SK-N-SH treated with all-trans-retinoic acid at 6 μM for 48 hours (cell line): Measurements from ENCODE around the gene LYPD6B.

ENCODE experiments used
- ATAC-seq: fragments of 200-7000 bp; cut with Tn5 transposase; 3 replicates; pipeline ENCODE4 v1.9.1; 2020; ENCODE audit warnings: mild to moderate bottlenecking, moderate library complexity
- CREB5 ChIP-seq: fragments of 250-450 bp; sonication (Bioruptor Pico); IDR thresholded peaks from 2 replicates; pipeline ENCODE4 v1.5.1; 2020; ENCODE audit warnings: low read depth, mild to moderate bottlenecking, moderate library complexity
- OSR1 ChIP-seq: fragments of 250-450 bp; sonication (Bioruptor Pico); IDR thresholded peaks from 2 replicates; pipeline ENCODE4 v1.8.0; 2022; ENCODE audit warnings: moderate library complexity, mild to moderate bottlenecking, inconsistent platforms
- RARB ChIP-seq: fragments of 250-450 bp; sonication (Bioruptor Pico); IDR thresholded peaks from 2 replicates; pipeline ENCODE4 v1.8.0; 2021; ENCODE audit warnings: mild to moderate bottlenecking, moderate library complexity
- ZC3H10 ChIP-seq: fragments of 250-450 bp; sonication (Bioruptor Pico); IDR thresholded peaks from 2 replicates; pipeline ENCODE4 v1.5.1; 2021; ENCODE audit warnings: mild to moderate bottlenecking, moderate library complexity
- ZNF565 ChIP-seq: fragments of 450-650 bp; formaldehyde crosslinking; conservative IDR thresholded peaks from 2 replicates; pipeline ENCODE4 v1.5.0; 2020; ENCODE audit warnings: low read depth, mild to moderate bottlenecking, moderate library complexity
- ZNF8 ChIP-seq: fragments of 450-650 bp; formaldehyde crosslinking; IDR thresholded peaks from 2 replicates; pipeline ENCODE4 v1.5.0; 2020; ENCODE audit warnings: mild to moderate bottlenecking, moderate library complexity

The LYPD6B gene

GRCh38 chr2:149259136-149259535, 220.6 kb downstream of the LYPD6B start:
- TF ChIP-seq ZC3H10 (CRISPR knock-in tag), result no peak

GRCh38 chr2:149261692-149262091, 223.2 kb downstream of the LYPD6B start:
- TF ChIP-seq RARB (CRISPR knock-in tag) (no peak), OSR1 (CRISPR knock-in tag) (no peak), CREB5 (CRISPR knock-in tag) (no peak), ZNF8 (CRISPR knock-in tag) (no peak), ZNF565 (CRISPR knock-in tag) (no peak)
- no peak for ATAC-seq

More at GRCh38 chr2:149259136-149259535, 220.6 kb downstream of the LYPD6B start:
- no peak for ATAC-seq
